Measurements from ENCODE around the gene PLPPR5.
"Not testable (repeated sequence)": the region's sequence is repeated elsewhere in the genome, so short reads cannot be mapped to it uniquely, and the experiment has no call there.

Gene PLPPR5

GRCh38 chr1:98908980-98909379, 95.7 kb downstream of the PLPPR5 start:
- DNase-seq: no peak

DNA sequence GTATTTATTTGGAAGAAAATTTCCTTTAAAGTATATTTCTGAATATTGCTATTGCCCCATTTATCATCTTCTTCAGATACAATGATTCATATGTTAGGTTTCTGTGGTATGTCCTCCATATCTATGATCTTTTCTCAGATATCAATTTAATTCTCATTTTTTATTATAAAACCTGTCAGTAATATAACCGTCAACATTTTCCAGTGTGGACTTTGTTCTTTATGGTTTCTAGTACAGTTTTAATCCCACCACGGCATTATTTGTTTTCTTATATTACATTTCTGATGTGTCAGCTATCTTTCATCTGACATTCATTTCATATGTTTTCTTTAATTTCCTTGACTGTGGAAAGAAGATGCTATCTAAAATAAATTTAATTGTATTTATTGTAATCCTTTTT, 97.9 kb downstream of the PLPPR5 start:
- no peak for DNase-seq

- DNase-seq: no peak
Observed at GRCh38 chr1:98906361-98906760, 98.3 kb downstream of the PLPPR5 start.

DNA sequence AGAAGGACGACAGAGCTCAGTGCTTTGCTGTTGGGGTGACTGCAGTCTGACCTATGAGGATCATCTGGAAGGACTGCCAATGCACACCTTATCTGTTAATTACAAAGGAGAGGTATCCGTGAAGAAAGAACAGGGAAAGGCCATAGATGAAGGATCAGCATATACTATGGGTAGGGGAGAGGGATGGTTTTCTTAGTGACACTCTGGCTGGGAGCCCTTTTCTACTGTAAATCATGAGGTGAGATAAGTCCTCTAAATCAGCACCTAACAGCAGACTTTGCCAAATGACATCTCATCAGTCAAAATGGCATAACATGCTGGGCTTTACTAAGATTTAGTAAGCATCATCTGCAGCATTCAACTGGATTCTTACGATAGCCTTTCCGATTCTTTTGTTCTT, 100.0 kb downstream of the PLPPR5 start:
- no peak for DNase-seq

DNA sequence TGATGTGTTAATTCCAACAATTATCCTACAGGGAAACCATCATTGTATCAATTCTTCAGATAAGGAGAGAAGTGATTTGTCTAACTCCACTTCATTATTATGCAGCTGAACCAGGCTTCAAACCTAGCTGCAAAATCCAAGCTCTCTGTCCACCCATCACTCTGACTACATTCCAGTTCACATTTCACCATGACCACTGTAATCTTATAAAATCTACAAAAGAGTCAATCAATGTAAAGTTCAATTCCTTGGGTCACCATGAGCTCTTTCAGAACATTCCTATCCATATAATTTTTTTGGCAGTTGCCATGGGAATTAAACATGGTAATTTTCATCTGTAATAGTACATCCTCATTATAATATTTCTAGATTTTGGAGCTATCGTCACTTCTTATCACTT, 100.9 kb downstream of the PLPPR5 start:
- no peak for DNase-seq

DNA sequence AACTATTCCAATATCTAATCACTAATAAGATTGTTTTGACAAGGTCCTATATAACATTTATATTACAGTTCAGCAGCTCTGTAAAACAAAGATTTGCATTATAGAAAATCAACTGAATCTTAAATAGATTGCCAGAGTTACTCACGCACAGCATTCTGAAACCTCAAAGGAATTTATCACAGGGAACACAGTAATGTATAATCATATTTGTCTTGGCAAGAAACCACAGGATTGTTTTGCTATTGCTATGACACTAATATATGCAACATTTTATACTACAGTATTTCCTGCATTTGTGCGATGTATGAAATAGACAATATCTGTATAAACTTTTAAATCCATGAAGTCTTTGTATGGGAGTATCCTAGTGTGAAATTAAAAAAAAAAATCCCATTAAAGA, 101.4 kb downstream of the PLPPR5 start:
- peak; percentile 86 for DNase-seq

GRCh38 chr1:98898940-98899339, 105.7 kb downstream of the PLPPR5 start:
- peak; percentile 21 for DNase-seq

GRCh38 chr1:98897479-98897878, 107.2 kb downstream of the PLPPR5 start:
- DNase-seq: no peak

- no peak for DNase-seq
Observed at GRCh38 chr1:98896711-98897445, 107.8 kb downstream of the PLPPR5 start.

DNA sequence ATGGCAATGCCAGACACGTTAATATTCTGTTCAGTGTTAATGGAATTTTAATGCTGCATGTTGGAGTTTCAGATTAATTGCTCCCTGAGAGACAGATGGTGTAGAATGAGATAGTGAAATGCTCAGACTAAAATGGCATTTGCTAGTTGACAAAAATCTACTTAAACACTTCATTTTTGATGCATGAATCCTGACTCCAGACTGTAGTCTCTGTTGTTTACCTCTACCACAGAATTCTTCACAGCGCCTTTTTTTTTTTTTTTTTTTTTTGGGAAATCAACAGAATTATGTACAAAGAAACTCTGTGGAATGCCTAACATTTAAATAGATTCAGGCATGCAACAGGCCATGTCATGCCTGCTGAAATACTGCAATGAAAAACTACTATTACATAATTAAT, 111.3 kb downstream of the PLPPR5 start:
- DNase-seq: no peak

DNA sequence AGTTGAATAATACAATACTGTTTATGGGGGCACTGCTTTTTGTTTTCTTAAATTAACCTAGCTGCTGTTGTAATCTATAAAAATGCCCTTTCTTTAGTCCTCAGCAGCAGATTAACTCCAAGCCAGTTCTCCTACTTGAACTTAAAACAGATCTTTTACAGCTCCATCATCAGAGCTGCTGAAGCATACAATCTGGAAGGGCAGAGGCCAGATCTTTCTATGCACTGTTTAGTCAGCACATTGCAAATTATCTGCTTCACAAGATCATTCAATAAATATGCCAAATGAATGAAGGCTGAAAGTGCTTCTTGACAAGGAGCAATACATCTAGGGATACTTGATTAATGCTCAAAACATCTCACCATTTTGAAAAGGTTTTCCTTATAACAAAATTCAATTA, 115.8 kb downstream of the PLPPR5 start:
- no peak for DNase-seq

GRCh38 chr1:98887507-98887906, 117.2 kb downstream of the PLPPR5 start:
- DNase-seq: no peak

DNA sequence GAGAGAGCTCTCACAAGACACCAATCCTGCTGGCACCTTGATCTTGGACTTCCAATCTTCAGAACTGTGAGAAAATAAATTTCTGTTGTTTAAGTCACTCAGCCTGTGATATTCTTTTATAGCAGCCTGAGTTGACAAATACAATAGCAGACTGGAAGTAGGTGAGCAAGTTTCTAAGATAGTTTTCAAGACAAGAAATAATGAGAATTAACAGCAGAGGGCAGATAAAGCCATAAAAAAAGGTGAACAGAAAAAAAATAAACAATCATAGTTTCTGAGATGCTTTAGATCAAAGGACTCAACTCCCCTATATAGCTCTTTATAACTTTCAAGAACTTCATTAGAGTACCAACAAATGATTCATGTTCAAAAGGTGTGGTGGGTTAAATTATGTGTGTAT, 119.8 kb downstream of the PLPPR5 start:
- no peak for DNase-seq

- DNase-seq: no peak
Observed at GRCh38 chr1:98881901-98882300, 122.8 kb downstream of the PLPPR5 start.

- not testable (repeated sequence) for DNase-seq
Observed at GRCh38 chr1:98881234-98881633, 123.4 kb downstream of the PLPPR5 start.

DNA sequence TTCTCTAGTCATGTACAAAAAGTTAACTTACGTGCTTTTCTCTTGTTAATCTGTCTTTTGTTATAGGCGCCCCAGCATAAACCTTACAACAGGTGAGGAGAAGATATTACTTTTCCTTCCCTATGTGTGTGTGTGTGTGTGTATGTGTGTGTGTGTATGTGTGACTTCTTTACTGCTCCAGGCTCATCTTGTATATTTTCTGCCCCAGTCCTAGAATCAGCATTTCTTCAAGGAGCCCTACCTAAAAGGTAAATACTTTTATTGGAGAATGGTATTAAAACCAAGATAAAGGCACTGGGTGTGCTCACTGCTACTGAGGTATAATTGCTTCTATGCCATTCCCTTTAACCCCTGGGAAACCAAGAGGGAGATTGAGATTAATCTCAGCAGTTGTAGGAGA, 129.8 kb downstream of the PLPPR5 start:
- no peak for DNase-seq

DNA sequence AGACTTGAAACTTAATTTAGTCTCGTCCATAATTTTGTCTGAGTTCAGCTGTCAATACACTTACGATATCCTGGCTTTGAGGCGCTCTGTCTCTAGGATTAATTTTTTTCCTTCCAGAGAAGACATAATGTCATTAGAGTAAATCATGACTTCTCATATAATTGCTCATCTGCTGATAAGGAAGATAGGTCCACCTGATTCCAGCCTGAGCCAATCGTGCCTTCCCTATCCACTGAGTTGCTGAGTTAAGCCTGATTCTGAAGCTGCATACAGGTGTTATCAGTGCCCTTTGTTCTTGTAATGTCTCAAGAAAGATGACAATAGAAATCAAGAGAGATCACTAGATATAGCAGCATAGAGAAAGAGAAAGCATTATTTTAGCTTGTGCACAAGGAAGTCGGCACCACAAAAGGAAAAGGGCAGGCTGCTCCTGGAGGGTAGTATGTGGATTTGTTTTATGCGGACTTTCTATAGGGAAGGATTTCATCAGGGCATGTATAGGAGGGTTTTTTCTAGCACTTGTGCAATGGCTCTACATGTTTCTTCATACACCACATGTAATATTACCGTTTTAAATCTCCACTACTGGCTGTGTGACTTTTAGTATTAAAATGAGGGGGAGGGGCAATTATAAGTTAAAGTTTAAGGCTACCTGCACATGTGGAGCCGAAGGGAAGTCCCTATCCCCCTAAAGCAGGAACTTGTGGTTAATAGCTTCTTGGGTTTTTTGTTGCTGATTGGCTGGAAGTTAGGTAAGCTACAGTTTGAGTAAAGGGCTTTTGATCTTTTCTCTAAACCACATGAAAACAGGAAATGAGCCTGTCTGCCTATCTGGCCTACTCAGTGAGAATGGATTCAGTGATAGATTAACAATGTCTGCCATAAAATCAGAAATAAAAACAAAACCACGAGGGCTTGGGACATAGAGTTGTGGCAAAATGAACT, 133.4 kb downstream of the PLPPR5 start:
- peak; percentile 4 for DNase-seq

DNA sequence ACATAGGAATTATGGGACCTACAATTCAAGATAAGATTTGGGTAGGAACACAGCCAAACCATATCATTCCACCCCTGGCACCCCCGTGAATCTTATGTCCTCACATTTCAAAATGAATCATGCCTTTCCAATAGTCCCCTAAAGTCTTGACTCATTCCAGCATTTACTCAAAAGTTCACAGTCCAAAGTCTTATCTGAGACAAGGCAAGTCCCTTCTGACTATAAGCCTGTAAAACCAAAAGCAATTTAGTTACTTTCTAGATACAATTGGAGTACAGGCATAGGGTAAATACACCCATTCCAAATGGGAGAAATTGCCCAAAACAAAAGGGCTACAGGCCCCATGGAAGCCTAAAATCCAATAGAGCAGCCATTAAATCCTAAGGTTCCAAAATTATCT, 138.9 kb downstream of the PLPPR5 start:
- no peak for DNase-seq

DNA sequence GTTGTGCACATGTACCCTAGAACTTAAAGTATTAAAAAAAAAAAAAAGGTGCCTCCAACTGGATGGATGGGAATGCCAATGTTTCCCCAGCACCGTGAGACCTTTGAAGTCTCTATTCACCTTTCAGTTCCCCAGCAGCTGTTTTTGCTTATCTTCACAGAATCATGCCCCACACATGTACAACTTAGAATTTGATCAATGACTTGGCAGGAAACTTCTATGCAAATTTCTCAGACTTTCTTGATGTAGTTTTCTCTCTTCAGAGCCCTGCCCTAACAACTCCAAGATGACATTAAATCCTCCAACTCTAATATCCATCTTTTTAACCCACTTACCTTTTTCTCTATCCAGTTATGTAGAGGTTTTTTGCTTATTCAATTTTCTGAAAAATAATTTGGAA, 144.3 kb downstream of the PLPPR5 start:
- DNase-seq: no peak

- no peak for DNase-seq
Observed at GRCh38 chr1:98854137-98854536, 150.5 kb downstream of the PLPPR5 start.

- no peak for DNase-seq
Observed at GRCh38 chr1:98849969-98850636, 154.6 kb downstream of the PLPPR5 start.

DNA sequence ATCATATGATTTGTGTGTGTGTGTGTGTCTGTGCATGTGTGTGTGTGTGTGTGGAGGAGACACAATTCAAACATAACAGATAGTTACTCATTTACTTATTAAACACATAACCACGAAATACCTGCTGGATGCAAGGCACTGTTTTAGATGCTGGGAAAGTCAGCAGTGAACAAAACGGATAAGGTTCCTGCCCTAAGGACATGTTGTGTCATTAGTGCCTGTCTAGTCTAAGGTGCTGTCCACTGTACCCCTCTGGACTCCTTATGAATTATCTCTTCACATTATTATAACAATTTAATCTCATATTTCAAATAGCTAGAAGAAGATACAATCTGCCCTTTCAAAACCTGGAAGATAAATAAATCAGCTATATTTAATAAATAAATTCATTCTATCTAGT, 162.4 kb downstream of the PLPPR5 start:
- no peak for DNase-seq

Data from fibroblast of skin of right quadriceps (primary cell).